ENCODE data around the gene FBXW7.

Gene FBXW7

GRCh38 chr4:152364383-152364782, 171.5 kb downstream of the FBXW7 start:
- no peak for DNase-seq

GRCh38 chr4:152363904-152364303, 172.0 kb downstream of the FBXW7 start:
- no peak for DNase-seq

- no peak for DNase-seq
These were observed 172.8 kb downstream of the FBXW7 start for GRCh38 chr4:152363086-152363485.

- DNase-seq, result no peak
These were observed 175.9 kb downstream of the FBXW7 start for GRCh38 chr4:152360045-152360410.

GRCh38 chr4:152359208-152360044, 176.5 kb downstream of the FBXW7 start:
- DNase-seq, result no peak

GRCh38 chr4:152357206-152357605, 178.7 kb downstream of the FBXW7 start:
- no peak for DNase-seq

GRCh38 chr4:152356428-152357034, 179.4 kb downstream of the FBXW7 start:
- no peak for DNase-seq

- DNase-seq, result no peak
These were observed 183.2 kb downstream of the FBXW7 start for GRCh38 chr4:152352622-152353116.

- no peak for DNase-seq
These were observed 183.7 kb downstream of the FBXW7 start for GRCh38 chr4:152352215-152352614.

- DNase-seq, result no peak
These were observed 184.8 kb downstream of the FBXW7 start for GRCh38 chr4:152351080-152351479.

GRCh38 chr4:152348670-152349069, 187.2 kb downstream of the FBXW7 start:
- DNase-seq, result no peak

GRCh38 chr4:152346979-152347378, 188.9 kb downstream of the FBXW7 start:
- no peak for DNase-seq

- no peak for DNase-seq
These were observed 189.4 kb downstream of the FBXW7 start for GRCh38 chr4:152346526-152346925.

- no peak for DNase-seq
These were observed 191.9 kb downstream of the FBXW7 start for GRCh38 chr4:152344001-152344400.

GRCh38 chr4:152342293-152342692, 193.6 kb downstream of the FBXW7 start:
- DNase-seq, result no peak

- no peak for DNase-seq
These were observed 195.1 kb downstream of the FBXW7 start for GRCh38 chr4:152340818-152341217.

GRCh38 chr4:152339576-152339975, 196.3 kb downstream of the FBXW7 start:
- no peak for DNase-seq

GRCh38 chr4:152334931-152335330, 201.0 kb downstream of the FBXW7 start:
- no peak for DNase-seq

GRCh38 chr4:152331042-152331441, 204.8 kb downstream of the FBXW7 start:
- DNase-seq, result no peak

GRCh38 chr4:152328582-152328981, 207.3 kb downstream of the FBXW7 start:
- no peak for DNase-seq

- DNase-seq, result no peak
These were observed 208.1 kb downstream of the FBXW7 start for GRCh38 chr4:152327606-152328453.

- DNase-seq, result no peak
These were observed 210.1 kb downstream of the FBXW7 start for GRCh38 chr4:152325831-152326230.

- DNase-seq, result no peak
These were observed 212.7 kb downstream of the FBXW7 start for GRCh38 chr4:152323221-152323620.
